ENCODE data around the gene RBM34.
"Not testable (repeated sequence)": the region's sequence is repeated elsewhere in the genome, so short reads cannot be mapped to it uniquely, and the experiment has no call there.

Gene RBM34

GRCh38 chr1:235168375-235168774 lies 7.3 kb upstream of the RBM34 start:
- DNase-seq (ENCODE audit: low read depth): no peak
- TF ChIP-seq CTCF (IDR thresholded peaks at IDR 0.05; ENCODE audit: low read depth, low read length, missing control alignments): no peak
- in situ Hi-C loops (cut with HindIII; ENCODE audit: low sequenced_read_pairs): no loop called here
- H3K4me3 ChIP-seq (ENCODE audit: low read depth, low read length): no peak overlapping the region

- H3K4me3 ChIP-seq (ENCODE audit: low read depth, low read length): peak overlapping the region; percentile 65
- TF ChIP-seq CTCF (IDR thresholded peaks at IDR 0.05; ENCODE audit: low read depth, low read length, missing control alignments): no peak
- no peak for DNase-seq (ENCODE audit: low read depth)
- in situ Hi-C loops (cut with HindIII; ENCODE audit: low sequenced_read_pairs): no loop called here
These were observed 756 bp upstream of the RBM34 start for GRCh38 chr1:235161685-235162327.

- TF ChIP-seq CTCF (IDR thresholded peaks at IDR 0.05; ENCODE audit: low read depth, low read length, missing control alignments): no peak
- peak; percentile 47 for DNase-seq (ENCODE audit: low read depth)
- in situ Hi-C loops (cut with HindIII; ENCODE audit: low sequenced_read_pairs): no loop called here
- H3K4me3 ChIP-seq (ENCODE audit: low read depth, low read length): peak overlapping the region; percentile 65
These were observed 580 bp downstream of the RBM34 start for GRCh38 chr1:235160383-235160956.

GRCh38 chr1:235159930-235160329 lies 1.1 kb downstream of the RBM34 start:
- DNase-seq (ENCODE audit: low read depth); in situ Hi-C loops (cut with HindIII; ENCODE audit: low sequenced_read_pairs): not testable (repeated sequence)
- H3K4me3 ChIP-seq (ENCODE audit: low read depth, low read length): peak overlapping the region; percentile 65

- H3K4me3 ChIP-seq (ENCODE audit: low read depth, low read length); DNase-seq (ENCODE audit: low read depth); in situ Hi-C loops (cut with HindIII; ENCODE audit: low sequenced_read_pairs): not testable (repeated sequence)
These were observed 1.8 kb downstream of the RBM34 start for GRCh38 chr1:235159284-235159683.

GRCh38 chr1:235158680-235159079 lies 2.4 kb downstream of the RBM34 start:
- TF ChIP-seq CTCF (IDR thresholded peaks at IDR 0.05; ENCODE audit: low read depth, low read length, missing control alignments): no peak
- no peak overlapping the region for H3K4me3 ChIP-seq (ENCODE audit: low read depth, low read length)
- no peak for DNase-seq (ENCODE audit: low read depth)
- in situ Hi-C loops (cut with HindIII; ENCODE audit: low sequenced_read_pairs): no loop called here

GRCh38 chr1:235157150-235157549 lies 3.9 kb downstream of the RBM34 start:
- no peak for DNase-seq (ENCODE audit: low read depth)
- in situ Hi-C loops (cut with HindIII; ENCODE audit: low sequenced_read_pairs): no loop called here
- TF ChIP-seq CTCF (IDR thresholded peaks at IDR 0.05; ENCODE audit: low read depth, low read length, missing control alignments): no peak
- H3K4me3 ChIP-seq (ENCODE audit: low read depth, low read length): no peak overlapping the region

Data from astrocyte of the cerebellum (primary cell).